ENCODE measurements around the gene SEMA3F. TPM values are rescaled to one million over a fixed set of nuclear protein-coding genes. Genes with fewer than 3 reads are reported as not detected.

SEMA3F gene
- total and polyA plus RNA-seq, 2 of the 4 experiments (the other 2 are of a cell fraction) = 7.3 to 23.3 TPM

GRCh38 chr3:50167069-50167840 lies 12.1 kb downstream of the SEMA3F start:
- H3K27ac ChIP-seq (ENCODE audit: insufficient read depth, low read length) = peak overlapping the region; percentile 27

More at GRCh38 chr3:50167069-50167840, 12.1 kb downstream of the SEMA3F start:
- H4K5ac ChIP-seq (ENCODE audit: low read depth, low read length) = peak overlapping the region; percentile 33
- H3K23ac ChIP-seq (ENCODE audit: low read depth, low read length) = peak overlapping the region; percentile 74; the same call in 1 of the 2 replicates
- H3K79me1 ChIP-seq (ENCODE audit: low read depth in 1 of 2, low read length in 2 of 2) = peaks cover 15 to 92% of the 10 kb centered on the region in 2 experiments; a peak in 3 of 4 replicates
- peaks cover under 1% of the 10 kb centered on the region; the same call in 1 of the 2 replicates for H3K36me3 ChIP-seq (ENCODE audit: control insufficient read depth, insufficient read depth, low read length)
- peak overlapping the region; percentile 10; the same call in 1 of the 2 replicates for H3K4me2 ChIP-seq (ENCODE audit: low read depth, low read length)
- ChIA-PET POLR2A (ENCODE audit: unreplicated experiment) (no interaction called here), CTCF (no interaction called here)
- H3K56ac ChIP-seq (ENCODE audit: extremely low read depth, insufficient read depth, low read length) = 0 out of 2 replicates have a peak overlapping the region, but pooled peaks have one; percentile 16
- no peak overlapping the region for H3K4me3 ChIP-seq (ENCODE audit: insufficient read depth, low read depth, low read length)
- intact Hi-C loops (cut with micrococcal nuclease) = no loop called here
- H4K20me1 ChIP-seq (ENCODE audit: insufficient read depth, low read length) = peaks cover 4% of the 10 kb centered on the region; the same call in 1 of the 2 replicates
- peak overlapping the region; percentile 44; the same call in 1 of the 2 replicates for H3K18ac ChIP-seq (ENCODE audit: low read depth, low read length)
- peak overlapping the region; percentile 78 for H4K91ac ChIP-seq (ENCODE audit: insufficient read depth, low read depth, low read length)
- H3K27me3 ChIP-seq (ENCODE audit: control insufficient read depth, insufficient read depth, low read length) = no peaks in the 10 kb centered on the region
- no peak overlapping the region; the same call in 1 of the 2 replicates for H3K9ac ChIP-seq (ENCODE audit: low read depth, low read length)
- peaks cover 48% of the 10 kb centered on the region for H3K9me1 ChIP-seq (ENCODE audit: insufficient read depth, low read length)
- H4K8ac ChIP-seq (ENCODE audit: low read depth in 2 of 2, low read length in 2 of 2) = peak overlapping the region in 1 of 2 experiments; percentile 61; a peak in 2 of 4 replicates
- H3K4me1 ChIP-seq (ENCODE audit: control insufficient read depth, insufficient read depth, low read length) = peaks cover 64% of the 10 kb centered on the region
- H2AK9ac ChIP-seq (replicated peaks; ENCODE audit: low read depth, low read length, poor library complexity) = peak overlapping the region; percentile 86
- H2BK15ac ChIP-seq (ENCODE audit: low read depth, low read length) = peak overlapping the region; percentile 9; the same call in 1 of the 3 replicates
- TF ChIP-seq USF2 (IDR thresholded peaks at IDR 0.05; ENCODE audit: low read depth, low read length) = no peak
- no peak for TF ChIP-seq MAFK (IDR thresholded peaks at IDR 0.05; ENCODE audit: low read depth, low read length)
- TF ChIP-seq POLR2A (IDR thresholded peaks at IDR 0.05; ENCODE audit: low read depth, low read length) = no peak
- TF ChIP-seq, protein P1, sequence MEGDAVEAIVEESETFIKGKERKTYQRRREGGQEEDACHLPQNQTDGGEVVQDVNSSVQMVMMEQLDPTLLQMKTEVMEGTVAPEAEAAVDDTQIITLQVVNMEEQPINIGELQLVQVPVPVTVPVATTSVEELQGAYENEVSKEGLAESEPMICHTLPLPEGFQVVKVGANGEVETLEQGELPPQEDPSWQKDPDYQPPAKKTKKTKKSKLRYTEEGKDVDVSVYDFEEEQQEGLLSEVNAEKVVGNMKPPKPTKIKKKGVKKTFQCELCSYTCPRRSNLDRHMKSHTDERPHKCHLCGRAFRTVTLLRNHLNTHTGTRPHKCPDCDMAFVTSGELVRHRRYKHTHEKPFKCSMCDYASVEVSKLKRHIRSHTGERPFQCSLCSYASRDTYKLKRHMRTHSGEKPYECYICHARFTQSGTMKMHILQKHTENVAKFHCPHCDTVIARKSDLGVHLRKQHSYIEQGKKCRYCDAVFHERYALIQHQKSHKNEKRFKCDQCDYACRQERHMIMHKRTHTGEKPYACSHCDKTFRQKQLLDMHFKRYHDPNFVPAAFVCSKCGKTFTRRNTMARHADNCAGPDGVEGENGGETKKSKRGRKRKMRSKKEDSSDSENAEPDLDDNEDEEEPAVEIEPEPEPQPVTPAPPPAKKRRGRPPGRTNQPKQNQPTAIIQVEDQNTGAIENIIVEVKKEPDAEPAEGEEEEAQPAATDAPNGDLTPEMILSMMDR (conservative IDR thresholded peaks at IDR 0.05; ENCODE audit: low read depth, low read length) = no peak
- no peak for TF ChIP-seq CEBPB (IDR thresholded peaks at IDR 0.05; ENCODE audit: low read depth, low read length)
- TF ChIP-seq, protein P2, sequence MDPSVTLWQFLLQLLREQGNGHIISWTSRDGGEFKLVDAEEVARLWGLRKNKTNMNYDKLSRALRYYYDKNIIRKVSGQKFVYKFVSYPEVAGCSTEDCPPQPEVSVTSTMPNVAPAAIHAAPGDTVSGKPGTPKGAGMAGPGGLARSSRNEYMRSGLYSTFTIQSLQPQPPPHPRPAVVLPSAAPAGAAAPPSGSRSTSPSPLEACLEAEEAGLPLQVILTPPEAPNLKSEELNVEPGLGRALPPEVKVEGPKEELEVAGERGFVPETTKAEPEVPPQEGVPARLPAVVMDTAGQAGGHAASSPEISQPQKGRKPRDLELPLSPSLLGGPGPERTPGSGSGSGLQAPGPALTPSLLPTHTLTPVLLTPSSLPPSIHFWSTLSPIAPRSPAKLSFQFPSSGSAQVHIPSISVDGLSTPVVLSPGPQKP (IDR thresholded peaks at IDR 0.05; ENCODE audit: borderline replicate concordance, low read depth, low read length) = no peak
- no peak for TF ChIP-seq RFX5 (IDR thresholded peaks at IDR 0.05; ENCODE audit: low read depth, low read length)
- TF ChIP-seq CHD1 (IDR thresholded peaks at IDR 0.05; ENCODE audit: low read depth, low read length) = no peak
- no peak for TF ChIP-seq FOS (IDR thresholded peaks at IDR 0.05; ENCODE audit: low read depth, low read length)
- WGBS, 2 experiments (ENCODE audit: extremely low coverage in 2 of 2, insufficient read length in 1 of 2) = 44% methylated on average over 8 of the region's 16 CpGs; no CpG with 5 or more reads in 1 of the 2 experiments
- peak overlapping the region; percentile 64 for H2AFZ ChIP-seq (replicated peaks; ENCODE audit: low read length, poor library complexity)
- DNase-seq = peak; percentile 36
- no TSS peak for BruUV-seq (replicated peaks)
- H3K9me3 ChIP-seq (ENCODE audit: control insufficient read depth, insufficient read depth, low read length) = no peaks in the 10 kb centered on the region
- no peak; the same call in 1 of the 2 replicates for ATAC-seq (ENCODE audit: low read depth)
- dilution Hi-C loops (cut with HindIII; ENCODE audit: low sequenced_read_pairs, unreplicated experiment) = no loop called here
- H2AK5ac ChIP-seq (ENCODE audit: low read depth, low read length) = peak overlapping the region; percentile 83
- in situ Hi-C loops (cut with MboI; ENCODE audit: low sequenced_read_pairs) = no loop called here
- H2BK20ac ChIP-seq (ENCODE audit: low read depth, low read length) = peak overlapping the region; percentile 80
- peak overlapping the region; percentile 61 for H2BK5ac ChIP-seq (ENCODE audit: low read depth, low read length, poor library complexity, severe bottlenecking)
- peak overlapping the region; percentile 94 for H3K4ac ChIP-seq (ENCODE audit: low read depth, low read length)
- H3K14ac ChIP-seq (replicated peaks; ENCODE audit: low read depth, low read length) = peak overlapping the region; percentile 83
- H2BK120ac ChIP-seq (ENCODE audit: low read depth, low read length) = peak overlapping the region; percentile 83
